A673 (cell line): Measurements from ENCODE around the gene DDX56.
A peak's percentile ranks its signal among the peaks of the same experiment; 100 is the strongest.

Experiments used
- CTCF ChIP-seq: fragments of 300-800, 200-600 bp; sonication (generic); conservative IDR thresholded peaks from 2 replicates; pipeline ENCODE4 v1.5.1; 2017; ENCODE audit warnings: low read depth, mild to moderate bottlenecking, antibody characterized with exemption, low read length, moderate library complexity, mixed read lengths
- EZH2 ChIP-seq: fragments of 200-600 bp; sonication (generic); IDR thresholded peaks from 2 replicates; pipeline ENCODE4 v1.6.1; 2017; ENCODE audit warnings: borderline replicate concordance, low read depth, mild to moderate bottlenecking, mixed read lengths, antibody characterized with exemption, low read length; ENCODE audit not compliant: poor library complexity, severe bottlenecking

- peak; percentile 93 for TF ChIP-seq CTCF
- TF ChIP-seq EZH2, result no peak
These were observed 8.5 kb downstream of the DDX56 start for GRCh38 chr7:44565097-44565794.
